BE2C (cell line): ENCODE measurements around the gene TBL1Y.

Source experiments
- DNase-seq: peaks from one replicate; pipeline ENCODE4 v3.0.0-alpha.2; 2020
- H3K27me3 ChIP-seq: fragments of 250-450 bp; sonication (Bioruptor Pico); 2 replicates; pipeline ENCODE4 v1.5.1; 2020; ENCODE audit warnings: mild to moderate bottlenecking
- H3K36me3 ChIP-seq: fragments of 250-450 bp; sonication (Bioruptor Pico); 2 replicates; pipeline ENCODE4 v1.5.1; 2020; ENCODE audit warnings: mild to moderate bottlenecking
- H3K4me1 ChIP-seq: fragments of 250-450 bp; sonication (Bioruptor Pico); 2 replicates; pipeline ENCODE4 v1.5.1; 2020
- H3K4me3 ChIP-seq: 2 replicates; pipeline ENCODE4 v1.5.1; 2011; ENCODE audit warnings: low read depth, low read length
- H3K9me3 ChIP-seq: fragments of 250-450 bp; sonication (Bioruptor Pico); 2 replicates; pipeline ENCODE4 v1.5.1; 2020
- CTCF ChIP-seq: IDR thresholded peaks from 2 replicates; pipeline ENCODE4 v1.5.1; 2012; ENCODE audit warnings: mild to moderate bottlenecking, low read depth, low read length

The TBL1Y gene

GRCh38 chrY:6931779-6932396, 21.4 kb downstream of the TBL1Y start:
- no peaks in the 10 kb centered on the region for H3K4me1 ChIP-seq
- H3K36me3 ChIP-seq: no peaks in the 10 kb centered on the region
- TF ChIP-seq CTCF: no peak
- no peak overlapping the region for H3K4me3 ChIP-seq
- H3K9me3 ChIP-seq: no peaks in the 10 kb centered on the region
- no peak for DNase-seq
- H3K27me3 ChIP-seq: no peaks in the 10 kb centered on the region

- Histone ChIP-seq H3K4me1 (no peaks in the 10 kb centered on the region), H3K4me3 (no peak overlapping the region), H3K36me3 (no peaks in the 10 kb centered on the region), H3K27me3 (no peaks in the 10 kb centered on the region), H3K9me3 (no peaks in the 10 kb centered on the region)
- no peak for TF ChIP-seq CTCF
- no peak for DNase-seq
Measured at GRCh38 chrY:6935497-6935896, 25.0 kb downstream of the TBL1Y start.

- no peak for DNase-seq
- no peak overlapping the region for H3K4me3 ChIP-seq
- no peaks in the 10 kb centered on the region for H3K4me1 ChIP-seq
- H3K9me3 ChIP-seq: no peaks in the 10 kb centered on the region
- no peaks in the 10 kb centered on the region for H3K36me3 ChIP-seq
- H3K27me3 ChIP-seq: no peaks in the 10 kb centered on the region
- no peak for TF ChIP-seq CTCF
Measured at GRCh38 chrY:6947695-6948094, 37.2 kb downstream of the TBL1Y start.

GRCh38 chrY:6948378-6948777, 37.9 kb downstream of the TBL1Y start:
- Histone ChIP-seq H3K27me3 (no peaks in the 10 kb centered on the region), H3K9me3 (no peaks in the 10 kb centered on the region), H3K36me3 (no peaks in the 10 kb centered on the region), H3K4me3 (no peak overlapping the region), H3K4me1 (no peaks in the 10 kb centered on the region)
- no peak for DNase-seq
- TF ChIP-seq CTCF: no peak

GRCh38 chrY:6949947-6950346, 39.5 kb downstream of the TBL1Y start:
- Histone ChIP-seq H3K4me1 (no peaks in the 10 kb centered on the region), H3K4me3 (no peak overlapping the region), H3K36me3 (no peaks in the 10 kb centered on the region), H3K9me3 (no peaks in the 10 kb centered on the region), H3K27me3 (no peaks in the 10 kb centered on the region)
- TF ChIP-seq CTCF: no peak
- DNase-seq: no peak

GRCh38 chrY:6964732-6965131, 54.2 kb downstream of the TBL1Y start:
- H3K9me3 ChIP-seq: no peaks in the 10 kb centered on the region
- no peak overlapping the region for H3K4me3 ChIP-seq
- TF ChIP-seq CTCF: no peak
- DNase-seq: no peak
- H3K4me1 ChIP-seq: no peaks in the 10 kb centered on the region
- no peaks in the 10 kb centered on the region for H3K36me3 ChIP-seq
- H3K27me3 ChIP-seq: no peaks in the 10 kb centered on the region
